AG04449 (cell line): ENCODE data around the gene NCOA3.

Source experiments
- CTCF ChIA-PET: fragments of 350-600 bp; formaldehyde crosslinking; extraction: SDS; loops from one replicate; lab custom pipeline; 2021; ENCODE audit warnings: antibody characterized with exemption; lab: Yijun Ruan, JAX
- POLR2A ChIA-PET: fragments of 400-600, 350-600 bp; formaldehyde crosslinking; extraction: SDS; loops from one replicate; lab custom pipeline; 2020; ENCODE audit warnings: antibody characterized with exemption, inconsistent platforms; lab: Yijun Ruan, JAX
- DNase-seq: peaks from one replicate; pipeline ENCODE4 v3.0.0-alpha.2; 2010; ENCODE audit warnings: low read depth, low spot score
- H3K4me3 ChIP-seq: 2 replicates; pipeline ENCODE4 v1.5.1; 2011; ENCODE audit warnings: low read depth, mild to moderate bottlenecking, control low read depth, low read length
- CTCF ChIP-seq: IDR thresholded peaks from one replicate; pipeline ENCODE4 v1.5.1; 2011; ENCODE audit warnings: mild to moderate bottlenecking, moderate library complexity, low read length, control low read depth, inconsistent platforms; ENCODE audit not compliant: insufficient read depth; ENCODE audit errors: missing control alignments

The NCOA3 gene

GRCh38 chr20:47464380-47465101 is 37.1 kb upstream of the NCOA3 start:
- H3K4me3 ChIP-seq: no peak overlapping the region
- peak; percentile 46 for TF ChIP-seq CTCF
- ChIA-PET POLR2A (interaction anchor here (0.8 to 2.1 kb wide), 2 partner anchors 29 to 37 kb away, joined by 4 to 12 read pairs; partner anchors contain the start of gene NCOA3), CTCF (interaction anchor here (1.3 to 2.2 kb wide), 2 partner anchors 28 to 37 kb away, joined by 5 to 6 read pairs; partner anchors contain the start of gene NCOA3)
- DNase-seq: peak; percentile 94

- no peak for TF ChIP-seq CTCF
- CTCF ChIA-PET: interaction anchor here (1.3 kb wide), 1 partner anchor 36 kb away, joined by 5 read pairs; the partner anchor contains the start of gene NCOA3
- no peak for DNase-seq
- POLR2A ChIA-PET: no interaction called here
- no peak overlapping the region for H3K4me3 ChIP-seq
Measured at GRCh38 chr20:47465335-47466090, 36.2 kb upstream of the NCOA3 start.

- TF ChIP-seq CTCF: no peak
- ChIA-PET POLR2A (no interaction called here), CTCF (no interaction called here)
- no peak for DNase-seq
- H3K4me3 ChIP-seq: no peak overlapping the region
Measured at GRCh38 chr20:47466213-47466612, 35.5 kb upstream of the NCOA3 start.

- DNase-seq: no peak
Measured at GRCh38 chr20:47466704-47467459, 34.8 kb upstream of the NCOA3 start.

GRCh38 chr20:47468290-47469050 is 33.2 kb upstream of the NCOA3 start:
- ChIA-PET POLR2A (no interaction called here), CTCF (interaction anchor here (1.5 kb wide), 1 partner anchor 10 kb away, joined by 5 read pairs; no protein-coding TSS in a partner anchor)
- no peak overlapping the region for H3K4me3 ChIP-seq
- no peak for DNase-seq
- no peak for TF ChIP-seq CTCF

More at GRCh38 chr20:47466704-47467459, 34.8 kb upstream of the NCOA3 start:
- no peak overlapping the region for H3K4me3 ChIP-seq
- ChIA-PET POLR2A (interaction anchor here (0.6 kb wide), 1 partner anchor 167 kb away, joined by 3 read pairs; no protein-coding TSS in a partner anchor), CTCF (interaction anchor here (1.5 kb wide), 1 partner anchor 12 kb away, joined by 5 read pairs; no protein-coding TSS in a partner anchor)
- TF ChIP-seq CTCF: no peak
